Body of pancreas (tissue), 4 donors: Measurements from ENCODE around the gene AOX1.

Experiments used
- CTCF ChIP-seq, 7 experiments: fragments of 450-650 bp in 4 of 7; fragments of 200-600 bp in 3 of 7; sonication (generic) in 3 of 7; IDR thresholded peaks; one replicate each; pipeline ENCODE4 v1.5.1; 2016 to 2019; ENCODE audit warnings: antibody characterized with exemption in 7 of 7
- POLR2A ChIP-seq, 3 donors: fragments of 450-650 bp; IDR thresholded peaks; one replicate each; pipeline ENCODE4 v1.6.1; 2016; ENCODE audit warnings: antibody characterized with exemption in 3 of 3, mild to moderate bottlenecking in 2 of 3

- TF ChIP-seq CTCF (IDR thresholded peaks at IDR 0.05): no peak
- no peak for TF ChIP-seq POLR2A (IDR thresholded peaks at IDR 0.05)
Measured at GRCh38 chr2:200540793-200541192, 45.0 kb upstream of the AOX1 start.
